Measurements from ENCODE around the gene EMP1. TPM values are rescaled to one million over a fixed set of nuclear protein-coding genes. Genes with fewer than 3 reads are reported as not detected.

The EMP1 gene
- total RNA-seq, 3 donors from 2014 or later = 207 to 759 (median 444) TPM

DNA sequence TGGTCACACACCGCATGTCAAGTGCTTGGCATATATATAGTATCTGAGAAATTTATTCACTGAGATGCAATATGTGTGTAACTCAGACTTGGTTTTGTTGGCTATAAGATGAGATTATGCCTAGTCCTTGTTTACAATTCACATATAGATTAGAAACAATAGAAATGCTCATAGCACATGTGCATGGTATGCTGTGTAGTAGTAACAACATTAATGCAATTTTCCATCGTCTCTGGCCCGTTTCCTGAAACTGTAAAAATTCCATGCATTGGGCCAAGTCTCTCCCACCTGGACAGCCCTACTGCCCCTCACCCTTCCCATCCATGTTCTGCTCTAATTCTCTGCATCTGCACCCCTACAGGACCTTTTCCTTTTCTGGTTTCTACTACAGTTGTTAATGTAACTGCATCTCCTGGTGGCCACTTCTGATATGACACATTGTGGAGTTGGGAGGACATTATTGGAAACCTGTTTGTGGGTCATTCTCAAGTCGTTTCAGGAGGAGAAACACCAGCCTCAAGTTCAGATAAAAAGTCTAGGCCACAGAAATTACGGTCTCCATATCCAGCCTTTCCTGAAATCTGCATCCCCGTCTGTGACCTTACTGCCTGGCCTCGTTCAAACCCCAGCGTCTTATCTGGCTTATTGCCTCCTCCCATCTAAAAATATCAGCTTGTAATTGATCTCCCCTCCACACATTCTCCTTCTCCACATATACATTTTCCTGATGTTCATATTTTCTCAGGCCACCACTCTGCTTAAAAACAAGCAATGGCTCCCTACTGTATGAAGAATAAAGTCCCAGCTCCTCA is 37.5 kb downstream of the EMP1 start:
- Histone ChIP-seq H3K9me3 (no peaks in the 10 kb centered on the region), H3K27ac (no peak overlapping the region), H3K4me1 (no peaks in the 10 kb centered on the region), H3K4me3 (no peak overlapping the region), H3K36me3 (no peaks in the 10 kb centered on the region), H3K27me3 (no peaks in the 10 kb centered on the region)
- intact Hi-C loops (cut with DNase I; ENCODE audit: low total_unique reads) = no loop called here
- TF ChIP-seq, protein P1, sequence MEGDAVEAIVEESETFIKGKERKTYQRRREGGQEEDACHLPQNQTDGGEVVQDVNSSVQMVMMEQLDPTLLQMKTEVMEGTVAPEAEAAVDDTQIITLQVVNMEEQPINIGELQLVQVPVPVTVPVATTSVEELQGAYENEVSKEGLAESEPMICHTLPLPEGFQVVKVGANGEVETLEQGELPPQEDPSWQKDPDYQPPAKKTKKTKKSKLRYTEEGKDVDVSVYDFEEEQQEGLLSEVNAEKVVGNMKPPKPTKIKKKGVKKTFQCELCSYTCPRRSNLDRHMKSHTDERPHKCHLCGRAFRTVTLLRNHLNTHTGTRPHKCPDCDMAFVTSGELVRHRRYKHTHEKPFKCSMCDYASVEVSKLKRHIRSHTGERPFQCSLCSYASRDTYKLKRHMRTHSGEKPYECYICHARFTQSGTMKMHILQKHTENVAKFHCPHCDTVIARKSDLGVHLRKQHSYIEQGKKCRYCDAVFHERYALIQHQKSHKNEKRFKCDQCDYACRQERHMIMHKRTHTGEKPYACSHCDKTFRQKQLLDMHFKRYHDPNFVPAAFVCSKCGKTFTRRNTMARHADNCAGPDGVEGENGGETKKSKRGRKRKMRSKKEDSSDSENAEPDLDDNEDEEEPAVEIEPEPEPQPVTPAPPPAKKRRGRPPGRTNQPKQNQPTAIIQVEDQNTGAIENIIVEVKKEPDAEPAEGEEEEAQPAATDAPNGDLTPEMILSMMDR (IDR thresholded peaks at IDR 0.05) = peak; percentile 94 to 96 (median 95)
- no peak for TF ChIP-seq POLR2AphosphoS5 (IDR thresholded peaks at IDR 0.05)
- DNase-seq (ENCODE audit: low spot score in 2 of 2) = peak in 1 of 2 donors; percentile 29

DNA sequence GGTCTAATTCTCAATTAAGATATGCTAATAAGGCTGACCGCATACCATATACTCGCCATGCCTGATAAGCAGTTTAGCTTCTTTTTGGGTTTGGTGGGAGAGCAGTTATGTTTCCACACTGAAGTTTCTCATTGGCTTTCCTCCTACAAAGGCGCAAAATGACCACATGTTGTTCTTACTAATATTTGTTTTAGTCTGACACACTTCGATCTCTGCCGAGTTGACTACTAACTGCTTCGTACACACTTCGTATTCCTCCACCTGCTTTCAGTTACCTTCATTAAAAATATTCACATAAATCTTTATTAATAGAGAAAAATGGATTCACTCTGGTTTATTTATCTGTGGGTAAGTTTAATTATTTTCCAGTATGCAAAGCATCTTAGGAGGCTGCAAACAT is 41.7 kb downstream of the EMP1 start:
- H3K4me3 ChIP-seq = no peak overlapping the region
- no peaks in the 10 kb centered on the region for H3K4me1 ChIP-seq
- H3K27me3 ChIP-seq = no peaks in the 10 kb centered on the region
- no peak for TF ChIP-seq POLR2AphosphoS5 (IDR thresholded peaks at IDR 0.05)
- no peak for TF ChIP-seq POLR2A (IDR thresholded peaks at IDR 0.05)
- TF ChIP-seq, protein P1 (IDR thresholded peaks at IDR 0.05) = no peak
- H3K27ac ChIP-seq = no peak overlapping the region
- no peaks in the 10 kb centered on the region for H3K36me3 ChIP-seq
- H3K9me3 ChIP-seq = no peaks in the 10 kb centered on the region
- no peak for DNase-seq (ENCODE audit: low spot score in 2 of 2)
- intact Hi-C loops (cut with DNase I; ENCODE audit: low total_unique reads) = no loop called here

DNA sequence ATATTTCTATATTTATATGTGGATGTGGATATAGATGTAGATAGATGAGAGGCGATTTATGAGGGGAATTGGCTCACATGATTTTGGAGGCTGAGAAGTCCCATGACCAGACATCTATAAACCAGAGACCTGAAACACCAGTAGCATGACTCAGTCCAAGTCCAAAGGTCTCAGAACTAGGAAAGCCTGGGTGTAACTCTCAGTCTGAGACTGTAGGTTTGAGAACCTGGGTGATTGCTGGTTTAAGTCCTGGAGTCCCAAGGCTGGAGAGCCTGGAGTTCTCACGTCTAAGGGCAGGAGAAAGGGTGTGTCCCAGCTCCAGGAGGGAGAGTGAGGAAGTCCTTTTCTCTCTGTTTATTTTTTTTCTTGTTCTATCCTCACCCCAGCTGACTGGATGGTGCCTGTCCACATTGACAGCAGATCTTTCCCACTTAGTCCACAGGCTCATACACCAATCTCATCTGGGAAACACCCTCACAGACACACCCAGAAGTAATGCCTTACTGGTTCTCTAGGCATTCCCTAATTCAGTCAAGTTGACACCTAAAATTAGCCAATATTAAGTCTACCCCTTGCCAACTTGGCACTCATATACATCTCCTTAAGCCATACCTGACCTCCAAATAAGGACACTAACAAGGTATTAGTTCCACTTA is 45.4 kb downstream of the EMP1 start:
- Histone ChIP-seq H3K27me3 (no peaks in the 10 kb centered on the region), H3K36me3 (no peaks in the 10 kb centered on the region), H3K4me1 (no peaks in the 10 kb centered on the region), H3K4me3 (no peak overlapping the region), H3K9me3 (no peaks in the 10 kb centered on the region), H3K27ac (no peak overlapping the region)
- no peak for DNase-seq (ENCODE audit: low spot score in 2 of 2)
- intact Hi-C loops (cut with DNase I; ENCODE audit: low total_unique reads) = no loop called here
- TF ChIP-seq POLR2AphosphoS5 (IDR thresholded peaks at IDR 0.05) (no peak), POLR2A (IDR thresholded peaks at IDR 0.05) (no peak)
- TF ChIP-seq, protein P1 (IDR thresholded peaks at IDR 0.05) = no peak

DNA sequence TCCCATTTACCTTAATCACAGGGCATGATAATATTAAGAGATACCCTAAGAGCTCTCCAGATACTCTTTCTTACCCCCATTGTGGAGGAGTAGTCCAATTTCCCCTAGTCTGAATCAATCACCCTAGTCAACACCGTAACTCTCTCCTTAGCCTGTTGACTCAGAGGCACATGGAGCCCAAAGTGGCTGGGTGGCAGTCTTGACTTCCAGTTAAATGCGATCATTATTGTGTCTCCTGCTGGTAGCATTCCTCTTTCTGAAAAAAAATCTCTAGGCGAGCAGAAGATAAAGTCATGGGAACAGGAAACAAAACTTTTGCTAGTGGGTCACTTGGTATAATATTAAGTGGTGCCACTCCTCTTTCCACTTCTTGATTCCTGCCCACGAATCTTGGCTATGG is 46.4 kb downstream of the EMP1 start:
- TF ChIP-seq POLR2AphosphoS5 (IDR thresholded peaks at IDR 0.05) = no peak
- TF ChIP-seq, protein P1 (IDR thresholded peaks at IDR 0.05) = no peak
- TF ChIP-seq POLR2A (IDR thresholded peaks at IDR 0.05) = no peak

DNA sequence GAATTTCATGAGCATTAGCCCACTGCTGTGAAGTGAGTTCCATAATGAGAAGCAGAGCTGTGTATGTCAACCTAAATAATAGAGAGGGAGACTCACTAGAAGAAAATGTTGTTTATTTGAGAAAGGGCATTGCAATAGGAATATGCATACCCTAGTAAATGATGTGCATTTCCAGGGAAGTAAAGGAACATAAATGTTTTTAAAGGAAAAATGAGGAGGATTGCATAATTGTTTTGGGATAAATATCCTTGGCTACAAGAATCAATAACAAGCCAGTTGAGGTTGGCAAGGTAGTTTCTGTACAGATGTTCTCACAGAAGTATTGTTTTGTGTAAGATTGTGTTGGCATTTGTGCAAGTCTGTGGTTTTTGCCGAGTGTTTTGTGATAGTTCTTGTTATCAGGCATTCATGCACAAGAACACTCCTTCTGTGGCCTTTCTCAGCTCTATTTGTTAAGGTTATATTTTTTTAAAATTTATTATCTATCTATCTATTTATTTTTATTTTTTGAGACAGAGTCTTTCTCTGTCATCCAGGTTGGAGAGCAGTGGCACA is 47.1 kb downstream of the EMP1 start:
- TF ChIP-seq, protein P1 (IDR thresholded peaks at IDR 0.05) = no peak
- TF ChIP-seq POLR2AphosphoS5 (IDR thresholded peaks at IDR 0.05) (no peak), POLR2A (IDR thresholded peaks at IDR 0.05) (no peak)
- no peak overlapping the region for H3K4me3 ChIP-seq
- no peaks in the 10 kb centered on the region for H3K36me3 ChIP-seq
- H3K9me3 ChIP-seq = no peaks in the 10 kb centered on the region
- intact Hi-C loops (cut with DNase I; ENCODE audit: low total_unique reads) = no loop called here
- no peak for DNase-seq (ENCODE audit: low spot score in 2 of 2)
- no peak overlapping the region for H3K27ac ChIP-seq
- H3K27me3 ChIP-seq = no peaks in the 10 kb centered on the region
- no peaks in the 10 kb centered on the region for H3K4me1 ChIP-seq

More for the DNA sequence above, 46.4 kb downstream of the EMP1 start:
- Histone ChIP-seq H3K4me1 (no peaks in the 10 kb centered on the region), H3K27me3 (no peaks in the 10 kb centered on the region), H3K36me3 (no peaks in the 10 kb centered on the region), H3K27ac (no peak overlapping the region), H3K4me3 (no peak overlapping the region), H3K9me3 (no peaks in the 10 kb centered on the region)
- no peak for DNase-seq (ENCODE audit: low spot score in 2 of 2)
- intact Hi-C loops (cut with DNase I; ENCODE audit: low total_unique reads) = no loop called here
